HG02798 (cell line): Measurements from ENCODE around the gene APBA2.

Experiments
- ATAC-seq: cut with Tn5 transposase; IDR thresholded peaks from one replicate; pipeline ENCODE4 v1.9.1; 2021; ENCODE audit warnings: mild to moderate bottlenecking; ENCODE audit not compliant: unreplicated experiment, poor library complexity

The APBA2 gene

DNA sequence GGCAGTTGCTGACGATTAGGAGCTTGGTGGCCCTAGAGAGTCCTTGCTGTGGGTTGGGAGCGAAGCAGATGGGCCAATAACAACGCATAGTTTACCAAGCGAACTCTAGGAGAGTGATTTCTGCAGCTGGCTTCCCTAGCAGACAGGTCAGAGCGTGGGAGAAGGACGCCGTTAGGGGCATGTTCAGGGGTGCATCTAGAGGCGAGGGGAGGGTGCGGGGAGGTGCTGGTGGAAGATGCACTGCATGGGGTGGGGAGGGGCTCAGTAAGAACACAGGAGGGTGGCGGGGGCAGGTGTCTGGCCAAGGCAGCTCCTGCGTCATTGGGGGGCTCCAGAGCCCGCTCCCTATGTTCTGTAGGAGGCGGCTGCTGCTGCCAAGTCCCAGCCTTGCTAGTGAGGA lies 8.9 kb downstream of the APBA2 start:
- no peak for ATAC-seq

DNA sequence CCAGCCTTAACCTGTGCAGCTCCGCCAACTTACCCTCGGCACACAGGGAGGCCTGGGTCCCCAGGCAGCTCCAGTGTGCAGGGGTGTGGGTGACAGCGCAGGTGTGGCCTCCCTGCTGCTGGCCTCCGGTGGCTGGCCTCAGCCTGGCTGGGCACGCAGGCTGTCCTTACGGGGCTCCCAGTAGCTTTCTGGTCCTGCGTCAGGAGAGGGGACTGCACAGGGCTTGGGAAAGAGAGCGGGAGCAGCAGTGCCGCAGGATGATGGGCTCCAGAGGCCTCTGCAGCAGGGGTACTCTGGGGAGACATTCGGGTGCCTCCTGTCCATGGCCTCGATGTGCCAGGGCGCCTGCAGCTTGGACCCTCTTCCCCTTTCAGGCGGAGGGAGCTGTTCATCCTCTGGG lies 9.4 kb downstream of the APBA2 start:
- ATAC-seq, result no peak

DNA sequence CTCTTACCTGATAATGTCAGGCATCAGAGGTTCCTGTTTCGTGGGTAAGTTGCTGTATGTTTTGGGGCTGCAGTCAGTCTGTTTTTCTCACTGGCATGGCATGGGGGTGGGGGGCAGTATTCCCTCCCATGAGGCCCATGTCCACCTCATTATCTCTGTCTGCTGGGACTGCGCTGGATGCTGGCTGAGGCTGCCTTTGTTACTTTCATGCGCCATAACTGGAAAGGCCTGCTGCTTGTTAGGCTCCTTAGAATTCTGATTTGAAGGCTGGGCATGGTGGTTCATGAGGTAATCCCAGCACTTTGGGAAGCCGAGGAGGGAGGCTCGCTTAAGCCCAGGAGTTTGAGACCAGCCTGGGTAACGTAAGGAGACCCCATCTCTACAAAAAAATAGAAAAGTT lies 9.8 kb downstream of the APBA2 start:
- ATAC-seq, result no peak

DNA sequence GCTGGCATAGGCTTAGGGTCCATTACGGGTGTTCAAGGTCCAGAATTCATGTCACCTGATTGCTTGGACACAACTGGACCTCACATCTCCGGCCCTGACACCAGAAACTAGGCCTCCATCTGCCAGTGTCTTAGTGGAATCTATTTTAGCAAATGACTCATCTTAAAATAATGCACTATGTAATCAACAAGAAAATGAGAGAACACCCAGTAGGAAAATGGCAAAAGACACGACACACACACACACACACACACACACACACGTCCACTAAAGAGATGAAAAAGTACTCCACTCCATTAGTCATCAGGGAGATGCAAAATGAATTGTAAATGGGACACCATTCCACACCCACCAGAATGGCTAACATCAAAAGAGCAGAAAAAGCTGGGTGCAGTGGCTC lies 11.2 kb downstream of the APBA2 start:
- no peak for ATAC-seq

DNA sequence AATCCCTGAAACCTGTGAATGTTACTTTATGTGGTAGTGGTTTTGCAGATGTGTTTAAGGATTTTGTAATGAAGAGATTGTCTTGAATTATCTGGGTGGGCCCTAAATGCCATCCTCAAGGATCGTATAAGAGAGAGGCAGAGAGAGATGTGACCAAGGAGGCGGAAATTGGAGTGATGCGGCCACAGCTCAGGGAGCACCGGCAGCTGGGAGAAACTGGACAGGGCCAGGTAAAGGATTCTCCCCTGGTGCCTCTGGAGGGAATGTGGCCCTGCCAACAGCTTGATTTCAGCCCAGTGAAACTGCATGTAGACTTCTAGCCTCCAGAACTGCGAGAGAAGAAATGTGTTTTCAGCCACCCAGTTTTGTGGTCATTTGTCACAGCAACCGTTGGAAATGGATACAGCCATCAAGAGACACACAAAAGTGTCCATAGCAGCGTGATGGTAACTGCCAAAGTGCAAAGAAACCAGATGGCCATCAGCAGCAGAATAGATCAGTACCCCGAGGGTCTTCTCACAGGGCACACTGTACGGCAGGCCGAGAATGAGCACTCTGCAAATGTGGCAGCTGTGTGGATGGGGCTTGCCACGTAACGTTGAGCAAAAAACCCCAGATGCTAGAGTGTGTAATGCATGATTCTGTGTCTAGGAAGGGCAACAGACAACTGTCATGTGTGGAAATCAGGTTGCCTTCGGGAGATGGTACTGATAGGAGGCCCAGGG lies 12.2 kb downstream of the APBA2 start:
- ATAC-seq, result no peak

DNA sequence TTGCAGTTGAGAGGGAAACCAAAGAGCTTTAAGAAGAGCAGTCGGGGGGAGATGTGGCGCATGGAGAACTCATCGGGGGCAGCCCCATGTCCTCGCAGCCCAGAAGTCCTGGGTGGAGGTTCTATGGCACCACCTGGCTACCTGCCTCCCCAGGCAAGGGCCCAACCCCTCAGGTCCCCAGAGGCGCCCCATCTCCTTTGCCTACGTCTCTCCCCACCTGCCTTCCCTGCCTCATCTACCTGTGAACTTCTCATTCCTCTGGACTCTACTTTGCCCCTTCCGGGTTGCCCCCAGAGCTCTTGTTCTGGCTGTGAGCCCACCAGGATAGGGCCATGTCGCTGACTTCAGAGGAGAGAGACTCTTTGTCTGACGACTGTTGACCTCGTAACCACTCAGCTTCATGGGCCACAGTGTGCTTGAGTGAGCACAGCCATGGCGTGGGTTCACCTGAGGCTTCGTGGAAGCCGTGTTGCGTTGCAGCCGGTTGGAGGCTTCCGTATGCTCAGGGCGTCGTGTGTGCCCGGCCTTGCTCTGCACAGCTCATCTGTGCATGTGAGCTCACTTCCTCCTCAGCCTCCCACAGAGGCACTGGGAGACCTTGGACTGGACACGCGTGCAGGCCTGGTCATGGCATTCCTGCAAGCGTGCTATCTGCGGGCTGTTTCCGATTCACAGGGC lies 13.4 kb downstream of the APBA2 start:
- no peak for ATAC-seq

DNA sequence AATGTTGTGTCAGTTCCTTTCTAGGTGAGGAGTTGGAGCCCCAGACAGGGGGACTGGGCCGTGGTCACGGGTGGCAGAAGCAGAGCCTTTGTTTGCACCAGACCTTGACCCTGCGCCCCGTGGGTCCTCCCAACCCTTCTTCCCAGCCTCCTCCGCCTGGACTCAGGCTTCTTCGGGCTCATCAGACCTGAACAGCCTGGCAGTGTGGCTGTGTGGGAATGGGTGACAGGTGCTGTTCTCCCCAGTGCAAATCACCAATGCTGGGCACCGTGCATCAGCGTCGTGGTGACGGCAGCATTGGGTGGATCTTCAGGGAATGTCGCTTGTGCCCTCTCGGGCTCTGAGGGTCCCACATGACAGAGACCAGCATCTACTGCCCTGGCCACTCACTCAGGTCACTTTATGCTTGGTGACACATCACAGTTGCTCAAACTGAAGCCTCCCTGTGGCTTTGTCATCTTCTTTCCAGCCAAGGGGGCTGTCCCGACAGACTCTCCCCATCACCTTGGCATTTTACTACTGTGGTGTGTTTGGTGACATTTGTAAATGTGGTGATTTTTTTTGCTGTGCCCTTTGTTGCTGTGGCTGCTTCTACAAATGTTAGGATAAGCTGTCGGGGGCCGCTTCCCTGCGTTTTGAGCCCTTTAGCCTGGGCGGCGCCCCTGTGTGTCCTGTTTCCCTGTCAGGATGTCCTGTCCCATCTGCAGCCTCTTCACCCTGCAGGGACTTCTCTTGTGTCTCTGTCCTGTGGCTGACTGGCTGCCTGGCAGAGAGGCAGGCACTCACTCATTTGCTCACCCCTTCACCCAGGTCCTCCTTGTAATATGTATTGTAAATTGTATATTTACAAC lies 14.5 kb downstream of the APBA2 start:
- no peak for ATAC-seq

DNA sequence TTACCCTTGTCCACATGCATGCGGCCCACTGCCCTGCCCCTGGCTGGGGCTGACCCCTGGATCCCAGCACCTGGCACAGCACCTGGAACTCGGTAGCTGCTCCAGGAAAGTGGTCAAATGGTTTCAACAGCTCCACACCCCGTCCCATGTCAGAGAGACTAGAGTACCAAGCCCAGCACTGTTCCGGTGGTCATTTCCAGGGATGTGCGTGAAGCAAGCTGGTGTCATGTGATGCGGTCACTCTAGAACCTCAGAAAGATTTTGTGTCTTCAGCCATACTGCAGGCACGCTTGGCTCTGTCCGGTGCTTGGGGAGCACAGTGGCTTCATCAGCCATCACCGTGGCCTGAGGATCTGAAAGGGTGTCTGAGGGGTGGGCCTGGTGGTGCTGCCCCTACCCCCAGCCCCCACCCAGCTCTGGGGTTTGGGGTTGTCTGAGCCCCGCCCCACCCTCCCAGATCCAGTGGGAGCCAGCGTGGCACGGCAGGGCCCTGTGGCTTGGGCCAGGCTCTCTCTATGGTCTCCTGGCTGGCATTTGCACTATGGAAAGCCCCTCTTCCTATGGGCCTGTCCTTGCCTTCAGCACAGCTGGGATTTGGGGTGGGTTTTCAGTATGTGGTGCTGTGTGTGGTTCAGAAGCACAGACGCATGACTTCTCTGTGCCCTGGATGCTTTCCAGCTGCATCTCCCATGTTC lies 15.3 kb downstream of the APBA2 start:
- ATAC-seq, result no peak

DNA sequence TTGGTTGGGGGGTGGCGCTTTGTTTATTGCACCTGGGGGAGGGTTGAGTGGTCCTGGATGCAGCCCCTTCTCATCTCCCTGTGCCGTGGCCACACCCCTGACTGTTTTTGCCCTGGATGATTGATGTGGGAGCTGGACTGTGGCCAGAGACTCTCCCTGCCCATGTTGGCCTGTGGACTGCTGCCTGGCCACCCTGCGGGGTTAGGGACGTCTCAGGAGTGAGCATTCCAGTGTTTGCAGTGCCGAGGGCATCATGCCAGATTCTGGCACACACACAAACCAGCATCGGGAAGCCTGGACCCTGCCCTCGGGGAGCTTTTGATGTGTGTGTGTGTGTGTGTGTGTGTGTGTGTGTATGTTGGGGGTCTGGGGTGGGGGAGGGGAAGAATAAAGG lies 15.8 kb downstream of the APBA2 start:
- no peak for ATAC-seq

DNA sequence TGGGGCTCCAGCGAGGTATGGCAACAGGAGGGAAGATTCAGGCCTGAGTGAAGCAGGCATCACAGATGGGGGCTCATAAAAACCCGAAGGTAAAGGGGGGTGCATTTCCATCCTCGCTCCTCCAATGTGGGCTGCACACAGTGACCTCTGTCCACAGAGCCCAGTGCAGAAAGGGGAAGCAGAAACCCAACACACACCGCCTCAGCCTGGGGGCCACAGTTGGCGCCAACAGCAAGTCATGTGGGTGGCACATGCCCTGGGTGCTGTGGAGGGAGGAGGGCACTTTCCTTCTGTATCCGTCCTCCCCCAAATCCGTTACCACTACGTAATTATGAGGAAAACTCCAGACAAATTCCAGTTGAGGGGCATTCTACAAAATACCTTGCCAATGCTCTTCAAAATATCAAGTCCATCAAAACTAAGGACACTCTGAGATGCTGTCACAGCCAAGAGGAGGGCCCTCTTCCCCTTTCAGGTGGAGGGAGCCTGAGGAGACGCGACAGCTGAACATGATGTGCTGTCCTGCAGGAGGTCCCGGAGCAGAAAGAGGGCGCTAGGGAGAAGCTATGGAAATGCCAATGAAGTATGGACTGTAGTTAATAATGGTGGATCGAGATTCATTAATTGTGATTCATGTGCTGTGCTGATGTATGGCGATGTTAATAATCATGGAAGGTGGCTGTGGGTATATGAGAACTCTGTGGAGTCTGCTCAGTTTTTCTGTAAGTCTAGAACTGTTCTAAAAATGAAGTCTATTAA lies 16.4 kb downstream of the APBA2 start:
- no peak for ATAC-seq

DNA sequence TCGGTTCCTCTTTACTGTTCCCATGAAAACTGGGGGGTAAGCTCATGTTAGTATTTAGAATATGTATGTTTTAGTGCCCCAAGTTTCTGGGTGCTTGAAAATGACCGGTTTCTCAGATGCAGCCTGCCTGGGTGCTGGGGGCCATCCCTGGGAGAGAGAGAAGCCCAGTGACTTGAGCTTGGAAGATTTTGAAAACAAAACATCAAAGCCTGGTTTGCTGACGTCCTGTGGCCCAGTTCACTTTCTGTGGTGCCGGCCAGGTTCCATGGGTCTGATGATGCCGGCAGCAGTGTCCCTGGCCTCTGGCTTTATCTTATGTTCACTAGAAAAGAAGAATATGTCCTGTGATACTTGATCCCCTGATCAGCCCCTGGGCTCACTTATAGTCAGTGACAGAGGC lies 17.1 kb downstream of the APBA2 start:
- no peak for ATAC-seq

DNA sequence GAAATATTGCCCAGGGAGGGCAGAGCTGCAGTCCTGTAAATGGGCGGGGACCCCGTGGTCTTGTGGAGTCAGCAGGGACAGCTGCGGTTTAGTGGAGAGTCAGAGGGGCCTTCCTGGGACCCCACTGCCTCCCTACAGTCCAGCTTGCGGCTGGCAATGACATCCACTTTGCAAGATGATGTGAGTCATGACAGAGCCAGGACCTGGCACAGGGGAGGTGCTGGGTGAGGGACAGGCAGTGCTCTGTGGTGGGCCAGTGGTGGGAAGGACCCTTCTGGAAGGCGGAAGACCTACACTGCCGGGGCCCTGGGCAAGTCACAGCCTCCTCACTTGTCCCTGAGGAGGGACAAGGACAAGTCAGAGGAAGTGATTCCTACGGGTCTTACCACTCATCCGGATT lies 17.8 kb downstream of the APBA2 start:
- ATAC-seq, result no peak

DNA sequence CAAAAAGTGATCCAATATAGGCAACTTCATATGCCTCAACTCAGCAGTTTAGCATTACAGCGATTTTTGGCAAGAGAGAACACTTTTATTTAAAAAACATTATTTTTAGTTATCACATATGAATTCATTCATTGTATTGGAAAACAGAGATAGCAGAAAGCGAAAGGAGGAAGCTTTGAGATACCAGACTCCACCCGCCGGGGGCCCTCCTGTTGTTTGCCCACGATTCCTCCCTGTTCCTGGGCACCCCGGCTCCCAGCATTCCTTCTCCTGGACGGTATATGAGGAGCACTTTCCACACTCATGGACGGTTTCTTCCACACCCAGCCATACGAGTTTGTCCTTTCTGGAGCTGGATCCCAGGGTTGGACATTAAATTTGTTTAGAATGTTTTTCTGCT lies 18.2 kb downstream of the APBA2 start:
- ATAC-seq, result no peak

DNA sequence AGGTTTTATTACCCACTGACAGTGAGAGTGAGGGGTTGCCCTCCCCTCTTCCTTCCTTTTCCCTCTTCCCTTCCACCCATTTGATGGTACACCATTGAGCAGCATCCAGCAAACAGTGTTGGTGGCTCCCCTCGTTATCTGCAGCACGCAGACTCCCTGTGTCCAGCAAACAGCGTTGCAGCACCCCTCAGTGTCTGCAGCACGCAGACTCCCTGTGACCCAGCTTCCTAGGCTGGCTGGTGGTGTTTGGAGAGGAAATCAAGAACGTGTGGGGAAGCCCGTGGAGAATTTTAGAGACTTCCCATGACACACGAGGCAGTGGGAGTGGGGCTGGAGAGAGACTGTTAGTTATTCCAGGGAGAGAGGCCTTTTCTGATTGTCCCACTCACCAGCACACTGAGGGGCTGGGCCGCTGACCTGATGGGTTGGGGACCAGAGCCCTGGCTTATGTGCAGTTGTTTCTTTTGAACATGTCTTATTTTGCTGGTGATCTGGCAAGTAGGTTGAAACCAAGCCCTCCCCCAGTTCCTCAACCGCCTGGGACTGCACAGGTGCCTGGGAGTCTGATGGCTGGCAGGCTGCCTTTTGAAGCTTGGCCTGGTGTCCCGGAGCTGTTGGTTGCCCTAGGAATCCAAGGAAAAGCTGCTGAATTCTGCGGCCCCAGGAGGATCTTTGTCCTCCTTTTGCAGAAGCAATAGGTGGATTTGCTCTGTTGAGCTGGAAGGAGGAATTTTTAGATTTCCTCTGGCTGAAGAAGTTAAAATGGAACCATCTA lies 19.0 kb downstream of the APBA2 start:
- ATAC-seq, result no peak

DNA sequence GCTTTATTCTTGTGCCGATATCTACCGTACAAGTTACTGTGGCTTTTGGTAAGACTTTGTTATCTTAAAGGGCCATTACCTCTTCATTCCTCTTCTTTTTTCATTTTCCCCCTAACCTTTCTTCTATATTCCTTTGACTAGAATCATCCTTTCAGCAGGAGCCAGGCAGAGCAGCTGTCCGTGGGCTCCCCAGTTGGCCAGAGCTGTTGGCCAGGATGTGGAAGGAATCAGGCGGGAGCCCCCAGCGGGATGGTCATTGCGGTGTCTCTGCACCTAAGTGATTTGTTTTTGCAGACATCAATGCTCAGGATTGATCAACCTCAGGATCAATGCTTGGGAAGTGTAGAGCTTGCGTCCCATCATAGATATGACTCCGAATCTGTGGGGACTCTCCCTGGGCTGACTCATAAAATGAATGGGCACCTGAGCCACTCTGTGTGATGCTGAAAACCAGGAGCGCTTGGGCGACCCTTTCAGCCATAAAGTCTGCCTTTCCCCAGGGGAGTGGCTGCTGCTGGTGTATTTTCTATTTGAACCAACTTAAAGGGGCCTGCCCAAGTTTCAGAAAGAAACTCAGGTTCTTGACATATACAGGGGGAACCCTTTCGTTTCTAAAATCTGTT lies 21.7 kb downstream of the APBA2 start:
- no peak for ATAC-seq

DNA sequence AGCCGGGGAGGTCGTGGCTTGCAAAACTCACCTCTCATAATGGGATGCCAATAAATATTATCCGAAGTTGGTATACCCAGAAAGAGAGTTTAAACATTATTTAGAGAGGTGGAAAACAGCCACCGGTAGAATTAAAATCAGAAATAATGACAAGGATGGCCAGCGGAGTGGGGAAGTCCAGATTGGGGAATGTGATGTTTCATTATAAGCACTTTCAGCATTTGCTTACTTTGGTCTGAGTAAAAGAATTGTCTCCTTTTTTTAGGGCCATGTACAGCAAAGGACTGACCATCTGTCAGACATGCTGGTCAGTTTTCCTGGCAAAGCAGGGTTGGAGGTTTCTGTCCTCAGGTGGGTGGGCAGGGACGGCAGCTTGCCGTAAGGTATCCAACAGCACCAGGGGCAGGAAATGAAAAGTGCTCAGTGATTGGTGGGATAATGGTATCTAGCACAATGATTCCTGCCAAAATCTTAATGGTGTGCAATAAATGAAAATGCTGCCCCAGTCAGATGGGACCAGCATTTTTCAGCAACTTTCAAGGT lies 24.3 kb downstream of the APBA2 start:
- no peak for ATAC-seq

DNA sequence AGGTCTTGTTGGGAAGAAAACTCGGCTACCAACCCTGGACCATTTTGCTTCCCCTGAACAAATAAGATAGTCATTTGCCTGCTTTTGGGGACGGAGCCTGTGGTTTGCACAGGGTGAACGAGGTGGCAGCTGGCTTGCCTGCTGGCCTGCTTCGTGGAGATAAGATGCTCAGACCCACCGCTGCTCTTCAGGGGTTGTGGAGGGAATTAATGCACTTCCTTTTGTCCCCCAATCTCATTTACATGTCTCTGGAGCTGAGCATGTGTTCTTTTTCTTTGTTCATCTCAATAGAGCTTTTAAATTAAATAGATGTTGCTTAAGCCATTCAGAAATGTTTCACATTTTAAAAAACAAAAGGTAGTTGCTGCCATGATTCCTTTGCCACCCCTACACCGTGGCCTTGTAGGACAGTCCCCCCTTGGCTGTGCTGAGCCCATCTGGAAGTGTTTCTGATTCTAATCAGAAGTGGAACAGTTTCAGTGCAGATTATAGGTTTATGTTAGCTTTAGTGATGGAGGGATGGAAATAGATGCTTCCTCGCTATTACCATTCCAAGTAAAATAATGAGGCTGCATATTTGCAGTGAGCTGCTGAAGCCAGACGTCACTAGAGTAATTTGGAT lies 25.6 kb downstream of the APBA2 start:
- ATAC-seq, result no peak

DNA sequence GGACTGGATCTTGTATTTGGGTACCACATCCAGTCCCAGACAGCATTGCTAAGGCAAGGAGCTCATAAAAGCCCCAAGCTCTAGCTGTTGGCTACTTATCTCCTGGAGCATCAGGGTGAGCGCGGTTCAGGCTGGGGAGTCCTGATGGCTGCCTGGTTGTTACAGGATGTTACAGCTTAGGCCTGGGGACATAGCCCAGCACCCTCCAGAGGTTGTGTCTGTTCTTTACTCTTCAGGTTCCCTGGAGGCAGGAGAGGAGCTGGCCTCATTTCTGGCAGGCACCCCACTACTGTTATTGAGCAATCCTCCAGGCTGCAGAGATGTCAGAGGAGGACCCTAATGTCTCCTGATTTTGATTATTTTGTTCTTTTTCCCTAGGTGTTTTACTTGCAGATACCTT lies 26.6 kb downstream of the APBA2 start:
- no peak for ATAC-seq
